ENCODE measurements around the gene CXCL17. TPM values are rescaled to one million over a fixed set of nuclear protein-coding genes. Genes with fewer than 3 reads are reported as not detected.
"Not testable (repeated sequence)": the region's sequence is repeated elsewhere in the genome, so short reads cannot be mapped to it uniquely, and the experiment has no call there.

CXCL17 gene
- total and polyA plus RNA-seq, 8 donors, result 4.3 to 42.1 (median 9.6) TPM

DNA sequence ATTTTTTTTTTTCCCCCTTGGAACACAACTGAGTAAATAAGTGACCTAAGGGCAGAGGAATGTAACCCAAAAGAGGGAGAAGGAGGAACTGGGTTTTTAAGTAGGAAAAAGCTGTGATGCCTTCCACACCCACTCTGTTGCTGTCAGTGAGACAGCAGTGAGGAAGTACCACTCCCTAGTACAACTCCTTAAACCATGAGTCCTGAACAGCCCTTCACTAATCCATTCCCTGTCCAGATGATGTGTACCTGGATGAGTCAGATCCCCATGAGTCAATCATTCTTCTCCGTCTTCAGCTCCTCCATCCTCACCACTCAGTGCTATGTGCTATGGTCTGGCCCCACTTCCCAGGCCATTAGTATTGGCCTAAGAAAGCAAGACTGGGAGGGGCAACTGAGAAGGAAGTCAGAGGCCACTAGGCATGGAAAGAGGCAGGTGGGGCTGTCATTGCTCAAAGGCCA, 12.9 kb upstream of the CXCL17 start:
- no peaks in the 10 kb centered on the region for H3K36me3 ChIP-seq
- FAIRE-seq (no peak), ATAC-seq (peak in 3 of 4 donors; percentile 18 to 67 (median 28)), DNase-seq (no peak)
- TF ChIP-seq, protein P1, sequence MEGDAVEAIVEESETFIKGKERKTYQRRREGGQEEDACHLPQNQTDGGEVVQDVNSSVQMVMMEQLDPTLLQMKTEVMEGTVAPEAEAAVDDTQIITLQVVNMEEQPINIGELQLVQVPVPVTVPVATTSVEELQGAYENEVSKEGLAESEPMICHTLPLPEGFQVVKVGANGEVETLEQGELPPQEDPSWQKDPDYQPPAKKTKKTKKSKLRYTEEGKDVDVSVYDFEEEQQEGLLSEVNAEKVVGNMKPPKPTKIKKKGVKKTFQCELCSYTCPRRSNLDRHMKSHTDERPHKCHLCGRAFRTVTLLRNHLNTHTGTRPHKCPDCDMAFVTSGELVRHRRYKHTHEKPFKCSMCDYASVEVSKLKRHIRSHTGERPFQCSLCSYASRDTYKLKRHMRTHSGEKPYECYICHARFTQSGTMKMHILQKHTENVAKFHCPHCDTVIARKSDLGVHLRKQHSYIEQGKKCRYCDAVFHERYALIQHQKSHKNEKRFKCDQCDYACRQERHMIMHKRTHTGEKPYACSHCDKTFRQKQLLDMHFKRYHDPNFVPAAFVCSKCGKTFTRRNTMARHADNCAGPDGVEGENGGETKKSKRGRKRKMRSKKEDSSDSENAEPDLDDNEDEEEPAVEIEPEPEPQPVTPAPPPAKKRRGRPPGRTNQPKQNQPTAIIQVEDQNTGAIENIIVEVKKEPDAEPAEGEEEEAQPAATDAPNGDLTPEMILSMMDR (IDR thresholded peaks at IDR 0.05), result no peak
- no peaks in the 10 kb centered on the region for H3K27me3 ChIP-seq
- intact Hi-C loops (cut with DNase I), result no loop called here
- no peak overlapping the region for H3K4me3 ChIP-seq
- 83 to 94% methylated on average over 1 of the region's 1 CpG for WGBS, 2 donors
- H3K4me1 ChIP-seq, result peaks cover 0 to 2% (median 0%) of the 10 kb centered on the region in 3 donors
- no peaks in the 10 kb centered on the region for H3K9me3 ChIP-seq
- H3K27ac ChIP-seq, result no peak overlapping the region

DNA sequence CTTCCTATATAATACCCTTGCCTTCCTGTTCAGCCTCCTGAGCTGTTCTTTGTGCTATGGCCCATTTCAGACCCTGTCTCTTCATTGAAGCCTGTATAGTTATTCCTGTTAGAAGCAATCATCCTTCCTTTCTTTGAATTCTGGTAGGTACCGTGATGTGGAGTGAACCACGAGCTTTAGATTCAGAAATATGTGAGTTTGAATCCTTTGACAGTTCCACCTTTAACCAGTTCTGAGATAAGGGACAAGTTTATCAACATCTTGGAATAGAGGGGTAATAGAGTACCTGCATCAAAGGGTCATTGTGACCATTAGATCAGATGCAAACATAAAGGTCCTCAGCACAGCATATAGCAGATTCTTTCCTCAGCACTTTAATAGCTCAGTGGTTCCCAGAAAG, 12.3 kb upstream of the CXCL17 start:
- intact Hi-C loops (cut with DNase I), result no loop called here
- FAIRE-seq (no peak), DNase-seq (no peak), ATAC-seq (no peak)
- WGBS, 2 donors, result 47 to 62% methylated on average over 2 of the region's 2 CpGs
- TF ChIP-seq, protein P1 (IDR thresholded peaks at IDR 0.05), result no peak
- H3K9me3 ChIP-seq, result no peaks in the 10 kb centered on the region
- H3K27me3 ChIP-seq, result no peaks in the 10 kb centered on the region
- H3K4me1 ChIP-seq, result peaks cover 0 to 6% (median 3%) of the 10 kb centered on the region in 3 donors
- H3K36me3 ChIP-seq, result no peaks in the 10 kb centered on the region
- no peak overlapping the region for H3K27ac ChIP-seq
- no peak overlapping the region for H3K4me3 ChIP-seq

DNA sequence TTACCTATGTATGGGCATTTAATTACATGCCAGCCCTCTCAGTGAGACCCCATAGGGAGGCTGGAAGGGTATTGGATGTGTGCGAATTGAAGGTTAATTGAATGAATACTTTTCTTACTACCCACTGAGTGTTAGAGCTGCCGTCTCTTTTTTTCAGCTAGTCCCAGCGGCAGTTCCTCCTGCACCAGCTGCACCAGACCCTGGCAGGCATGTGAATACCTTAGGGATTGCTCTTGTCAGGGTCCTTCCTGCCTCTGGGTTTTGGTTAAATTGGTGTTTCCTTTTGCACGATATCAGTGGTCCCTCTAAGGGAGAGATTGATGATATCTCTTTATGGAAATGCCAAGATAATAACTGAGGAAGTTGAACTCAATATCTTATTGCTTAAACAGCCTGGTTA, 9.8 kb upstream of the CXCL17 start:
- 61 to 73% methylated on average over 4 of the region's 4 CpGs for WGBS, 2 donors
- H3K4me1 ChIP-seq, result peaks cover 0 to 9% (median 4%) of the 10 kb centered on the region in 3 donors
- ATAC-seq (no peak), FAIRE-seq (no peak), DNase-seq (no peak)
- H3K9me3 ChIP-seq, result no peaks in the 10 kb centered on the region
- H3K27ac ChIP-seq, result no peak overlapping the region
- H3K27me3 ChIP-seq, result no peaks in the 10 kb centered on the region
- no peak overlapping the region for H3K4me3 ChIP-seq
- H3K36me3 ChIP-seq, result no peaks in the 10 kb centered on the region
- intact Hi-C loops (cut with DNase I), result loop anchor here in 2 of 3 donors (5.0 kb wide), 2 partner anchors 70 to 75 kb away; partner anchors contain the start of gene CEACAM1 (in 1 of the 2)
- TF ChIP-seq, protein P1 (IDR thresholded peaks at IDR 0.05), result no peak

DNA sequence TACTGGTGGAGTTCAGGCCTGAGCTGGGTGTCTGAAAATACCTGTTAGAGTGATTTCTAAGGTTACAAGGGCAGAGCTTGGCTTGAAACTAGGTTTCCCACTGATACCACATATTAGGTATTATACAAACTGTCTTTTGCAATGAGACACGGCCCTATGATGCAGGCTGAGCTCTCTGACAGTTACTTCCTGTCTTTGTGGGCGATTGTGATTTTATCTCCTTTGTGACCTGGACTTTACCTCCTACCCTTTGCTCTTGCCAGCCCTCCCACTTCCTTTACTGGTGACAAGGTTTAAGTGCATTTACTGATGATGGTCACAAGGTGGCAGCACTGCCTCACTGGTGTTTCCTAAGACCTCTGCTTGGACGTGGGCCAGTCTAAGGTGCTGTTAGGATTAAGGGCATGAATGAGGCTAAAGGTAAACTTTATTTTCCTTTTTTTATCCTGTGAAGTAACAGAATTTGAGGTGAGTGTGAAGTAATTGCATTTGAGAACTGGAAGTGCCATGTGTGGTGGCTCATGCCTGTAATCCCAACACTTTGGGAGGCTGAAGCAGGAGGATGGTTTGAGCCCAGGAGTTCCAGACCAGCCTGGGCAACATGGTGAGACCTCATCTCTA, 7.7 kb upstream of the CXCL17 start:
- Histone ChIP-seq H3K27me3 (no peaks in the 10 kb centered on the region), H3K4me1 (peaks cover 0 to 11% (median 4%) of the 10 kb centered on the region in 3 donors), H3K9me3 (no peaks in the 10 kb centered on the region), H3K4me3 (no peak overlapping the region), H3K27ac (peak overlapping the region in 2 of 4 donors; percentile 38 to 55), H3K36me3 (no peaks in the 10 kb centered on the region)
- DNase-seq (peak; percentile 76 to 91 (median 86)), FAIRE-seq (peak; percentile 39), ATAC-seq (peak; percentile 86 to 99 (median 97))
- 0% methylated on average over 3 of the region's 3 CpGs for WGBS, 2 donors
- TF ChIP-seq, protein P1 (IDR thresholded peaks at IDR 0.05), result peak; percentile 69 to 79 (median 72)
- intact Hi-C loops (cut with DNase I), result loop anchor here in 2 of 3 donors (5.0 kb wide), 2 partner anchors 72 to 77 kb away; partner anchors contain the start of gene CEACAM1 (in 1 of the 2)

DNA sequence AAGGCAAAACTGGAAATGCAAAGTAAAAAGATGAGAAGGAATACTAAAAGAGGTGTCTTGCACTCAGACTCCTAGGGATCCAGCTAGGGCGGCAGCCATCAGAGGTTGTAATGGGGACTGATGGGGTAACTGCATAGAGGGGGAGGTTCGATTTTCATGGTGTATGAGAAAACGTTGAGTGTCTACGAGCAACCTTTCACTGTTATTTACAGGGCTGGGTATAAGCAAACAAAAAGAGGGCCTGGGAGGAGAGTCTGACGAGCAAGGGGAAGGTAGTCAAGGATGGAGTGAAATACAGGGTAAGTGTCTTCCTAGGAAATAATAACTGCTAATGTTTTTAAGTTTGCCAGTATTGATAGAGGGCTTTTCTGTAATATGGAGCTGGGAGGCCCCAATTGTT, 5.6 kb upstream of the CXCL17 start:
- H3K36me3 ChIP-seq; DNase-seq; intact Hi-C loops (cut with DNase I); ATAC-seq; H3K9me3 ChIP-seq; H3K4me3 ChIP-seq; H3K27ac ChIP-seq; H3K27me3 ChIP-seq; FAIRE-seq: not testable (repeated sequence)
- WGBS, 2 donors, result 55 to 60% methylated on average over 5 of the region's 5 CpGs
- peaks cover 7 to 28% (median 15%) of the 10 kb centered on the region in 3 donors for H3K4me1 ChIP-seq

All from pancreas (tissue), 10 donors.